Measurements from ENCODE around the gene SEMA4D.
A peak's percentile ranks its signal among the peaks of the same experiment; 100 is the strongest.

SEMA4D gene

DNA sequence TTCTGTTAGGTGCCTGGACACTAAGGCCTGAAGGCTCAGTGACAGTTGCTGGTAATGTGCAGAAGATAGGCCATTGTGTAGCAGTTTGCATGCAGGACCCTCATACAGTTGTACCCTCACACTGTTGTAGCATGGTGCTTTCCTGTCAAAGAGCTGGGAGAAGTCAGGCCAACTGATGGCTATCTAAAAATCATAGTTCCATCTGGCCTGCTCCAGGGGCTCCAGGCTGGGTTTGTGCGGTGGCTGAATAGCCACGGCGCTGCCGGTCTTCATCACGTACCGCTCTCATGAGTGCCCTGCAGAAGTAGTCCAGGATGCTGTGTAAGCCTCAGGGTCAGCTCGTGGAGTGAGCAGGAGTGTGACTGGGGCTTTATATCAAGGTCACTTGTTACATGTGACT is 167.4 kb downstream of the SEMA4D start:
- peaks cover 79% of the 10 kb centered on the region for H3K36me3 Mint-ChIP-seq (ENCODE audit: low read depth)
- no peak overlapping the region for H3K27ac Mint-ChIP-seq
- TF ChIP-seq, protein P1, sequence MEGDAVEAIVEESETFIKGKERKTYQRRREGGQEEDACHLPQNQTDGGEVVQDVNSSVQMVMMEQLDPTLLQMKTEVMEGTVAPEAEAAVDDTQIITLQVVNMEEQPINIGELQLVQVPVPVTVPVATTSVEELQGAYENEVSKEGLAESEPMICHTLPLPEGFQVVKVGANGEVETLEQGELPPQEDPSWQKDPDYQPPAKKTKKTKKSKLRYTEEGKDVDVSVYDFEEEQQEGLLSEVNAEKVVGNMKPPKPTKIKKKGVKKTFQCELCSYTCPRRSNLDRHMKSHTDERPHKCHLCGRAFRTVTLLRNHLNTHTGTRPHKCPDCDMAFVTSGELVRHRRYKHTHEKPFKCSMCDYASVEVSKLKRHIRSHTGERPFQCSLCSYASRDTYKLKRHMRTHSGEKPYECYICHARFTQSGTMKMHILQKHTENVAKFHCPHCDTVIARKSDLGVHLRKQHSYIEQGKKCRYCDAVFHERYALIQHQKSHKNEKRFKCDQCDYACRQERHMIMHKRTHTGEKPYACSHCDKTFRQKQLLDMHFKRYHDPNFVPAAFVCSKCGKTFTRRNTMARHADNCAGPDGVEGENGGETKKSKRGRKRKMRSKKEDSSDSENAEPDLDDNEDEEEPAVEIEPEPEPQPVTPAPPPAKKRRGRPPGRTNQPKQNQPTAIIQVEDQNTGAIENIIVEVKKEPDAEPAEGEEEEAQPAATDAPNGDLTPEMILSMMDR (IDR thresholded peaks at IDR 0.05) = no peak
- H3K9me3 Mint-ChIP-seq = no peaks in the 10 kb centered on the region
- H3K4me1 Mint-ChIP-seq = no peaks in the 10 kb centered on the region
- DNase-seq = no peak
- H3K27me3 Mint-ChIP-seq (ENCODE audit: low read depth, poor library complexity) = no peaks in the 10 kb centered on the region
- H3K4me3 Mint-ChIP-seq = no peak overlapping the region

DNA sequence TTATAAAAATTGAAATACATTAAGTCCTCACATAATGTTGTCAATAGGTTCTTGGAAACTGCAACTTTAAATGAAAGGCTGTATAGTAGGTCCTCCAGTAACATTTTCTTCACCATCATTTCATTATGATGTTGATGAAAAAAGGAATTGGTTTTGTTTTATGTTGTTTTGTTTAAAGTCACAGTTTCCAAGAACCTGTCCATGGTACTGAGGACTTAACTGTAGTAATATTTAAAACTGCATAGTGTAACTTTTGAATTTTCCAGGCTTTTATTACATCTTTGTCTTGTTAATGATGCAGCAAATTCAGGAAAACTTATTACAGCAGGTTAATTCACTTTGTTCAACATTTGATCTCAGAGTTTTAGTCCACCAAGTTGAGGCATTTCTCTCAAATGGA is 168.0 kb downstream of the SEMA4D start:
- H3K9me3 Mint-ChIP-seq = no peaks in the 10 kb centered on the region
- H3K4me1 Mint-ChIP-seq = no peaks in the 10 kb centered on the region
- no peak for DNase-seq
- no peak overlapping the region for H3K27ac Mint-ChIP-seq
- H3K36me3 Mint-ChIP-seq (ENCODE audit: low read depth) = peaks cover 76% of the 10 kb centered on the region
- no peaks in the 10 kb centered on the region for H3K27me3 Mint-ChIP-seq (ENCODE audit: low read depth, poor library complexity)
- TF ChIP-seq, protein P1 (IDR thresholded peaks at IDR 0.05) = no peak
- H3K4me3 Mint-ChIP-seq = no peak overlapping the region

DNA sequence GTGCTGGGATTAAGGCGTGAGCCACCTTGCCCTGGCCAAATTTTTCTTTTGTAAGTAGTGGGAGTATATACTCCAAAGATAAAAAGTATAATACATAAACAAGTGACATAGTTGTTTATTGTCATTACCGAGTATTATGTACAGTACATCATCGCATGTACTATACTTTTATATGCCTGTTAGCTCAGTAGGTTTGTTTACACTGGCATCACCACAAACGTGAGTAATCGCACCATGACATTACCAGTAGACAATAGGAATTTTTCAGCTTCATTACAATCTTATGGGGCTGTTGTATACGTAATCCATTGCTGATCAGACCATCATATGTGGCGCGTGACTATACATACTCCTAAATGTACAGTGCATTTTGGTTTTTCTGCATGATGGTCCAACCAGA is 169.8 kb downstream of the SEMA4D start:
- Mint-ChIP-seq H3K27me3 (ENCODE audit: low read depth, poor library complexity) (peaks cover 2% of the 10 kb centered on the region), H3K4me1 (peaks cover 14% of the 10 kb centered on the region), H3K36me3 (ENCODE audit: low read depth) (peaks cover 58% of the 10 kb centered on the region), H3K9me3 (no peaks in the 10 kb centered on the region), H3K4me3 (no peak overlapping the region), H3K27ac (no peak overlapping the region)
- DNase-seq = no peak
- TF ChIP-seq, protein P1 (IDR thresholded peaks at IDR 0.05) = no peak

- no peak for DNase-seq
- no peak overlapping the region for H3K4me3 Mint-ChIP-seq
- no peaks in the 10 kb centered on the region for H3K9me3 Mint-ChIP-seq
- TF ChIP-seq, protein P1 (IDR thresholded peaks at IDR 0.05) = no peak
- no peak overlapping the region for H3K27ac Mint-ChIP-seq
- peaks cover 36% of the 10 kb centered on the region for H3K4me1 Mint-ChIP-seq
- peaks cover 63% of the 10 kb centered on the region for H3K36me3 Mint-ChIP-seq (ENCODE audit: low read depth)
- peaks cover 2% of the 10 kb centered on the region for H3K27me3 Mint-ChIP-seq (ENCODE audit: low read depth, poor library complexity)
These were observed 172.2 kb downstream of the SEMA4D start for GRCh38 chr9:89325733-89326132.

- peaks cover 2% of the 10 kb centered on the region for H3K27me3 Mint-ChIP-seq (ENCODE audit: low read depth, poor library complexity)
- no peak overlapping the region for H3K4me3 Mint-ChIP-seq
- TF ChIP-seq, protein P1 (IDR thresholded peaks at IDR 0.05) = no peak
- peaks cover 53% of the 10 kb centered on the region for H3K36me3 Mint-ChIP-seq (ENCODE audit: low read depth)
- H3K4me1 Mint-ChIP-seq = peaks cover 55% of the 10 kb centered on the region
- no peaks in the 10 kb centered on the region for H3K9me3 Mint-ChIP-seq
- peak overlapping the region; percentile 61 for H3K27ac Mint-ChIP-seq
- DNase-seq = no peak
These were observed 174.5 kb downstream of the SEMA4D start for GRCh38 chr9:89323390-89323789.

GRCh38 chr9:89319015-89319905 is 178.7 kb downstream of the SEMA4D start:
- Mint-ChIP-seq H3K36me3 (ENCODE audit: low read depth) (peaks cover 55% of the 10 kb centered on the region), H3K4me3 (peak overlapping the region; percentile 94), H3K4me1 (peaks cover 85% of the 10 kb centered on the region), H3K27ac (peak overlapping the region; percentile 99), H3K9me3 (no peaks in the 10 kb centered on the region), H3K27me3 (ENCODE audit: low read depth, poor library complexity) (peaks cover 2% of the 10 kb centered on the region)
- no peak for DNase-seq
- TF ChIP-seq, protein P1 (IDR thresholded peaks at IDR 0.05) = peak; percentile 77

All from nephron progenitor cell (in vitro differentiated cells).